Measurements from ENCODE around the gene CD70.

GRCh38 chr19:6568816-6569215 lies 22.1 kb downstream of the CD70 start:
- TF ChIP-seq CTCF (conservative IDR thresholded peaks at IDR 0.05; ENCODE audit: low read depth, low read length) (no peak), EZH2 (IDR thresholded peaks at IDR 0.05; ENCODE audit: borderline replicate concordance, low read depth, low read length, poor library complexity, severe bottlenecking) (no peak)
